Occipital lobe (tissue), 2 donors: ENCODE data around the gene NALCN. TPM values are rescaled to one million over a fixed set of nuclear protein-coding genes. Genes with fewer than 3 reads are reported as not detected.

Experiments used
- DNase-seq: peaks from one replicate; lab custom pipeline; 2025; lab: John Stamatoyannopoulos, UW
- total RNA-seq: library from RNA; depleted of rRNA; stranded (reverse); fragments of >200 nt; gene quantifications from one replicate; pipeline ENCODE4 v1.2.3, GENCODE V29; 2014

NALCN gene
- total RNA-seq, 1 donor from 2014 or later: 28.5 TPM

DNA sequence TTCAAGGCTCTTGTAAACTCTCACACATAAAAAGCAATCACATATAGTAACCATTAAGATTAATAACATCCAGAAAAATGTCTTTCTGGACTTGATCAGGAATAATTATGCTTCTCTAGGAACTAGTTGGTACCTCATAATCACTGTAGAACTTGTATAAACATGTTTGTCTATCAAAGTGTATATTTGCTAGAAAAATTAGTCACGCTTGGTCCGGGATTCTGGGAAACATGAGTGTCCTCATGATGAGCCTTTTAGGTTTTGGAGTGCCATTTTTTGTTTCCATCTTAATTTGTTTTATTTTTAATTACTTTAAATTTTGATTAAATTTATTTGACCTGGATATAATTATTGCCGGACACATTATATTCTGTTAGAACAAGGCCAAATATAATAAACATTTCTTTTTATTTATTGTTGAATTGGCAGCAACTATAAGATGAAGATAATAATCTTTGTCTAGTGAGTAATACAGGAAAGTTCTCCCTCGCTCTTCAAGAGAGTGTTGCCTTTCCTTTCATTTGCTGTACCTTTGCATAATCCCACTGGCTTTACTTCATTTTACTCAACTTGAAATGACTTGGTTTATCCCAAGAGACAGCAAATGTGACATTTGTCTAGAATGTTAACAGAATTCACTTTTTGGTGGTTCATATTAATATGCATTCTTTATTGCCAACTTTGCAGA is 207.0 kb downstream of the NALCN start:
- no peak for DNase-seq

GRCh38 chr13:101205408-101205807 is 210.9 kb downstream of the NALCN start:
- no peak for DNase-seq

DNA sequence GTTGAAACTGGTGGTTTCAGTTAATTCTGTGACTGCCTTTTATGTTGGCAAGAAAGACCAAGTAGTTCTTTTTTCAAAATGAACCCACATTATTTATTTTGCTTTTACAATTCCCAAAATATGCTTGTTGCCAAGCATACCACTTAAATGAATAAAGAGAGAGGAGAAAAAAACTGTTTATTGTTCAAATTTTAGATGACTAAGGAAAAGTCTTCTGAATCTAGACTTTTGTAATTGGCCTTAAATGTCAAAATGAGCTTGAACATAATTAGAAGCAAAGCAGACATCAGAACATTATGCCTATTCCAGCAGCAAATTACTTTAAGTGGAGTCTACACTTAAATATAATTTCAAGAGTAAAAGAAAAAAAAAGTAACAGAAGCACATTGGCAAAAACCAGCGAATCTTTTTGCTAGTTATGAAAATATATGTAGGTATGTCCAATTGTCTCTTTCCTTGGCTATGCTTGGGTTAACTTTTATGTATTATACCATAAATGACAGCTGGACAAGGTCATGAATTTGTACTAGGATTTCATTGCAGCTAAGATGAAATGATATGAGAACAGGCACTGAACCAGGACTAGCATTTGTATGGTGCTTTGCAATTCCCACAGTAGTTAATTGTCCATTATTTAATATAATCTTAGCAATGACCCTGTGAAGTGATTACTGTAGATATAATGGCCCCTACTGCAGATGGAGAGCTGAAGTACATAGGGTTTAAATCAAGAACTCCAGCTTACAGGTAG is 211.9 kb downstream of the NALCN start:
- DNase-seq: no peak

DNA sequence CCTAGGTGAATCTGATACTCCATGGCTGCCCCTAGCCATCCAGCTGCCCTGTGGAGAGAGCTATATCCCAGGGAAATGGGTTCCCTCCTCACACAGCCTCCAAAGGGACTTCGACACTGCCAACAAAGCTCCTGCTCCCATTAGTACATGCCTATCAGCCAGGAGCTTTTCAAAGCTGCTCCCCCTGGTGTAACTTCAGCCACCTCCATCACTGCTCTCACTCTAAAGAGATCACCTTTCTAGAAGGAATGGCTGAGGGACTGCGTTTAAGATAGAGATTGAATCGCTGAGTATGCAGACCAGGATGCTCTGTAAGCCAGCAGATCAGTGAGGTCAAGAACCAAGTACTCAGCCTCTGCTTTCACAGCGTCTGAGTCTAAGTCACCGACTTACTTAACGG is 213.7 kb downstream of the NALCN start:
- no peak for DNase-seq

GRCh38 chr13:101190976-101191375 is 225.3 kb downstream of the NALCN start:
- no peak for DNase-seq

DNA sequence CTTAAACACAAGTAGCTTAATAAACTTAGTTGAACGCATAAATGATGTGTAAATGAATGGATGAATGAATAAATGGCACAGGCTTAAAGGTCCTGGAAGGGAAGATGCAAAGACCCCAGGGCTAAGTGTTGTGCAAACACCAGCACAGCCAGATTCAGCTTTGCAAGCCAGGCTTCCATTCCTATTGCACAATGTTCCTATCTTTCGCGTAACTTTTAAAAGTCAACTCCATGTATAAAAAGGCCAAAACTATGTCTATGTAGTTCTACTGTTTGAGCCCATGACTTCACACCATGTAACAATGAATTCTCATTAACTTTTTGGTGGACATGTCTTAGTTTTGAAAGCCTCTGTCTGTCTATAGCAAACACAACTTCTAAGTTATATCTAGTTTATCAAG is 226.0 kb downstream of the NALCN start:
- no peak for DNase-seq

DNA sequence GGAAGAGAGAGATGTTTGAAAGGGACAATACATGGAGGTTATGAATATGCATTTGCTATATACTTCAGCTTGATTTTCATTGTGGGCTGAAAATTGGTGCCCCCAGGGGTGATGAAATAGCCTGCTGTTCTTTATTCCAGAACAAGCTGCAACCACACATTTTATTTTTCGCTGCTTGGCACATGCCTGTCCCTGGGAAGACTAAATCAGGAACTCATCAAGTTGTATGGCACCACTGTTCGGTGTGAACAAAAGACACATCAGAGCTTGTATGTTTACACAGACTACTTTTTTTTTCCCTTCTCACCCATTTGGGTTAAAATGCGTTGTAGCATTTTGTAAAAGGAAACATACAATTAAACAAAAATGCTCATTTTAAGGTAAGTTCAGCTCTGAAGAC is 230.7 kb downstream of the NALCN start:
- no peak for DNase-seq

GRCh38 chr13:101181076-101181685 is 235.1 kb downstream of the NALCN start:
- no peak for DNase-seq

DNA sequence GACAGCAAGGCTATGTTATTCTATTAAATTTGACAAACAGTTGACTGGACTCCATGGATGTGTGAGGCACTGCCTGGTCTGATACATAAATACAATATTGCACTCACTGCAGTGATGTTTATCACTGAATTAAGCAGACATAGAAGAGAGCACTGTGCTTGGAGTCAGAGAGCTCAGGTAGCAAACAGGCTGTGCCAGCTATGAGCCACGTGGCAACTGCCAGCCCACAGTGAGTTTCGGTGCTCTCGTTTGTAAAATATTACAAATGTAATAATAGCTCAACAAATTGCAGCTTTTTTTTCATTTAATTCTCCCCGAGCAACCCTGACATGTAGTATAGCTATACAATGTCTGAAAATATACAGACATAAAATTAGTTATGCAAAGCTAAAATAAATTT is 237.3 kb downstream of the NALCN start:
- DNase-seq: no peak

DNA sequence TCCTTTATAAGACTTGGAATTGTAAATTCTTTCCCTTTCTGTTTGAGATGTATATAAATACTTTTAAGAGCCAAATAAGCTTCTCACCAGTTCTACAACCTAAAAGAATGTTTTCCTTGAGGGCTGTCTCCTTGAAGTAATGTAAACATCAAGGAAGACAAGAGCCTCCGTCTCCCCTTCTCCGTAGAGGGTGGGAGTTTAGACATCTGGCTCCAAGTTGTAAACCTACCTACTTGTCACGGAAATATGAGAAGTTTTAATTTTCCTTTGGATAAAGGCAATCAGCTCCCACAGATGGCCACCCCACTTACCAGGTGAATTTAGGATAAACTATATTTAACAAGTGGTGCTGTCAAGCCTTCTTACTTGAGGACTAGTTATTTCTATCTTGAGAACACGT is 237.9 kb downstream of the NALCN start:
- no peak for DNase-seq

- no peak for DNase-seq
These were observed 246.0 kb downstream of the NALCN start for GRCh38 chr13:101170306-101170705.

DNA sequence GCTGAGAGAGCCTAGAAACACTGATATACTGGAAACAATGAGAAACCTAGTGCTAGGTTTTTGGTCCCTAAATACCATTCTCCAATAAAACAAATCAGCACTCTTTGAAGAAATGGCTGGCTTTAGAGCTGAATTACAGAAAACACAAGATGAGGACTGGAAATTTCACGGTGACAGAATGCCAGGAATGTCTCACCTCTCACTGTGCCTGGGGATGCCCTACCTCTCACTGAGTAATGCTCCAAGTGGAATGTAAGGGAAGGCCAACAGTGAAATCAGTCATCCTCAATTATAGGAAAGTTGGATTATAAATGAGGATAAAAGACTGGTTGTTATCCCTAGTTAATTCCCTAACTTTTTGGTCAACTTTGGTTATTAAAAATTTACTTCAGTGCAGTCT is 259.0 kb downstream of the NALCN start:
- DNase-seq: no peak

DNA sequence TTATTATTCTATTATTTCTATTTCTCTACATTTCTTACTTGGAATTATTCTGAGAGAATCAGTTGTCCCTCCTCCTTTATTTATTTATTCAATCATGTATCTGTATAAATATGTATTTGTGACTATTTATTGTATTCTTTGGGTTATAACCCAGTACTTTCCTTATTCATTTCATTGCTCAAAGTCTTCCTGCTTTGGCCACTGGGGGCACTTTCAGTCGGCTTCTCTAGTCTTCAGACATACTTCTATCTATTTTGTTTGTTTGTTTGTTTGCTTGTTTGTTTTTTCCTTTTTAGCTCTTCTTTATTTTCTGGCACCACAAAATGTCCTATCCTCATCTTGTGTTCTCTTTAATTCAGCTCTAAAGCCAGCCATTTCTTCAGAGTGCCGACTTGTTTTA is 260.4 kb downstream of the NALCN start:
- no peak for DNase-seq

DNA sequence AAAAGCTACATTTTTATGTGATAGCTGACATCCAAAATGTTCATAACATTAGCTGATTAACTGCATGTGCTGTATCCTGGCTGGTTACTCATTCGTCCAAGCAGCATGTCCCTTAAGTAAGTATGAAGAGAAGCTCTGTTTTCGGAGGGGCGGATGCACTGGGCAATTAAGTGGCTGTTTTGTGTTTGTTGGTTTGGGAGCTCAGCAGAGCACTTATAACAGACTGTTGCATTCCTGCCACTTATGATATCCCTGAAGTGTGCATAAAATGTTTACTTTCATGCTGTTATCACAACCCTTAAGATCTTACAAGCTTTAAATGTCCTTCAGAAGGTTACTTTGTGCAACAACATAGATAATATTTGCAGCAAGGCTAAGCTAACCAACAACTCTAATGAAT is 264.1 kb downstream of the NALCN start:
- no peak for DNase-seq

DNA sequence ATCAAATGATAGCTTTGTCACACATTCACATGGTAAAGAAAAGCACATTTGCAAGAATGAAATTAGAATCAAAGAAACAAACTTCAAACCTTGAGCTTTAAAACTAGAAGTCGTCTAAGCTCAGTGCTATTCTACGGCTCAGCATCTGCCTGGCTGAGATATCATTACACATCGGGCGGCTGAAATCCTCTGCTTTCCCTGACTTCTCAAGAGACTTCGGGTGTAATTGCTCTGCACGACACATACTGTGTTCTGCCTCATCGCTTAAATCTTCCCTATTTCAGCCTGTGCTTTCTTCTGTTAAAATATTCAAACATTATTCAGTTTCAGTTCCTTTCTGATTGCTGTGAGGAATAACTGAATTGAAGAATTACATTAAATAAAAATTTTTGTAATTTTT is 265.3 kb downstream of the NALCN start:
- DNase-seq: no peak

- no peak for DNase-seq
These were observed 266.4 kb downstream of the NALCN start for GRCh38 chr13:101149735-101150384.

GRCh38 chr13:101146101-101146898 is 270.0 kb downstream of the NALCN start:
- no peak for DNase-seq

- DNase-seq: no peak
These were observed 271.4 kb downstream of the NALCN start for GRCh38 chr13:101144808-101145419.

DNA sequence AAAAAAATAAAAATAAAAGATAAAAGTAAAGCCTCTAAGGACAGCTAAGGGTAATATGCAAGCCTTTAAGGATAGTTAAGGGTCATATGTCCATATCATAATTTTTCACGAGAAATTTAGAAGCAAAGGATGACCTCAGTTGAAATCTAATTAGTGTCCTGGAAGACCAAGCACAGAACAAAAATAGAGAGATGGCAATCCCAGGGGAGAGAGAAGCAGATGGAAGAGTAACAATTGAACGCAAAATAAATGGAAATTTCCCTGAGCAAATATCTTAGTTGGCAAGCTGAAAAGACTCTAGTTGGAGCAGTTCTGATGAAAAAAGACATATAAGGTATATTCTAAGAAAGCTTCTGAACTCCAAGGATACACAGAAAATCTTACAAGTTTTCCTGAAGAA is 275.4 kb downstream of the NALCN start:
- no peak for DNase-seq

DNA sequence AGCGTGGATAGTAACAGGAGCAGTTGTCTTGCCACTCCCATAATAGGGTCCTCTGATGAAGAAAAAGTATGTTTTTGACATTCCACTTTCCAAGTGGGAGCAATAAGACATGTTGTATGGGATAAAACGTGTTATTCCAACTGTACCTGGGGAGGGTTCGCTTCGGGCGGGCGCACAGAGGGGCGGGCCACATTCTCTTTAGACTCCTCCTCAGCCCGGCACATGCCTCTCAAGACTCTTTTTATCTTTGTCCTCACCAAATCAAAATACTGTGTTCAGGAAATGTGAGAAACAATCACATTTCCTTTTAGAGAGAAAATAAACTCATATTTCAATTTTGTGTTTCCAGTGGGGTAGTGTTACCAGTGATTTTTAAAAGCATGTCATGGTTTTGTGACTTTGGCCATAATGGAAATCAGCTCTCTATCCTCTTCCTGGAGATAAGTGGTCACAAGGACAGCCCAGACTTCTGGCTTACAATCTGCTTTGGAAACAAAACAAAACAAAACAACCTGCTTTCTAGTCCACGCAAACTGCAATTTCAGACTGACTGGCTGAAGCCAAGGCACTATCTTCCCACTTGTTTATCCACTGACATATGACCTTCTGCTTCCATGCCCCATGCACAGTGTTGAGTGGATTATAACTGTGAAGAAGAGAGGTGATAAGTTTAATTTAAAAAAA is 276.1 kb downstream of the NALCN start:
- no peak for DNase-seq
